B cell (primary cell): ENCODE results near the gene KCND3.

Experiments
- CTCF ChIP-seq: fragments of 200-600 bp; IDR thresholded peaks from one replicate; pipeline ENCODE4 v1.8.0; 2022; ENCODE audit warnings: antibody characterized with exemption, mild to moderate bottlenecking
- EZH2 ChIP-seq: IDR thresholded peaks from 2 replicates; pipeline ENCODE4 v1.6.1; 2012; ENCODE audit warnings: borderline replicate concordance, low read depth, mild to moderate bottlenecking, moderate library complexity, low read length; ENCODE audit not compliant: insufficient read depth, poor library complexity, severe bottlenecking

GRCh38 chr1:111754984-111755330 lies 234.5 kb downstream of the KCND3 start:
- TF ChIP-seq CTCF = no peak
- no peak for TF ChIP-seq EZH2
